GM18502 (cell line): ENCODE results near the gene ZFYVE28.

ENCODE experiments used
- ATAC-seq: cut with Tn5 transposase; IDR thresholded peaks from one replicate; pipeline ENCODE4 v1.9.1; 2021; ENCODE audit warnings: mild to moderate bottlenecking; ENCODE audit not compliant: unreplicated experiment, poor library complexity

Gene ZFYVE28

DNA sequence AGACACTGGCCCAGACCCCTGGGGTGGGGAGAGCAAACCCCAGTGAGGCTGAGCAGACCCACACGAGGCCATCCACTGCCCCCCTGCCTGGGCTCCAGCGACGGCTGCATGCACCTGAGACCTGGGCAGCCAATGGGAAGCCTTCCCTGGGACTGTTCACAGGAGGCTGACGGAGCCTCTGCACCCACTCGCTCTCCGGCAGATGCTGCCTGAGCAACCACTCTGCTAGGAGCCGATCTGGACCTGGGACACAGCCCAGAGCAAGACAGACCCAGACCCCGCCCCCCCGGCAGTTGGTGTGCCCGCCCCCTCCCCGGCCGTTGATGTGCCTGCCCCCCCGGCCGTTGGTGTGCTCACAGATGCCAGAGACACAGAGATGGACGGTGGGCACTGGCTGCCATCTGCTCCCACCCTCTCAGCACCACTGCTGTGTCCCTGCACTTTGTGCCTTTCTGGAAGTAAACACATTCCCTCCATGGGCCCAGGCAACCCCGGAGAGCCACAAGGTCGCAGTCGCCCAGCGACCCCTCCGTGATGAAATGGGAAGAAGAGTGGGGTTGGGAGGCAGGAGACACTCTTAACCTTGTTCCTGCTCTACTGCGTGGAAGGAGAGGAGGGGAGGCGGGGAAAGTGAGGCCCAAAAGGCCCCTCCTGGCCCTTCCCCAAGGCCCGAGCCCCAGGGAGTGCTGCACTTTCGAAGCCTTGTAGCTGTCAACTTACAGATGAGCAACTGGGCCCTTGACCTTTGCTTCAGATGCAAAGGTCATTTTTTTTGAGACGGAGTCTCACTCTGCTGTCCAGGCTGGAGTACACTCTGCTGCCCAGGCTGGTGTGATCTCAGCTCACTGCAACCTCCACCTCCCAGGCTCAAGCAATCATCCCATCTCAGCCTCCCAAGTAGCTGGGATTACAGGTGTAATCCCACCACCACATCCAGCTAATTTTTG is 62.0 kb downstream of the ZFYVE28 start:
- ATAC-seq = no peak

DNA sequence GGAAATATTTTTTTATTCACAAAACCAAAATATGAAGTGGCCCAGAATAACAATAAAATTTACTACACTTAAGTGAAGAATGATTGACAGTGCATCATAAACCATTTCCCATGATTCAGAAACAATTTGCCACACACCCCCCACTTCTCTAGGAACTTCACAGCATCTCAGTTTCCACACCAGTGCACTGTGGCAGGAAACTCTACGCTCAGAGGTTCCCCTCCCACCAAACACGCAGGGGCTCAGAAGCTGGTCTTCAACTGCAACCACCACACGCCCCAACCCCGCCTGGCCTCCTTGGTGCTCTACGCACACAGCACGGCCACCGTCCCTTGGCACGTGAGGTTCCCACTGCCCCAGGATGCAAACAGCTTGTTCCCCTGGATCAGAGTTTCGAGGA is 63.7 kb downstream of the ZFYVE28 start:
- no peak for ATAC-seq

DNA sequence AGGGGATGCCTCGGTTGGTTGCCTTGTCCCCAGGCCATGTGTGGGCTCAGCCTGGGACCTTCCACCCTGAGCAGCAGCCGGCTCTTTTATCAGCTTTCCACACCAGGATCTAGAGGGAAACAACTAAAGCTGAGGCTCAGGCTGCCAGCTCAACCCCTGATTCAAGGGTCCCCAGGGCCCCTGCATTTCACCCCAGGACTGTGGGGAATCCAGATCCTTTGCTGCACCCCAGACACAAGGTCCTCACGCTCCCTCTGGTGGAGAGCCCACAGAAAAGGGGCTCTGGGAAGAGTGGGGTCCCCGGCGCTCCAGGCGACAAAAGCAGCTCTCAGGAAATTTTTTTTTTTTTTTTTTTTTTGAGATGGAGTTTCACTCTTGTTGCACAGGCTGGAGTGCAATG is 64.3 kb downstream of the ZFYVE28 start:
- ATAC-seq = no peak

DNA sequence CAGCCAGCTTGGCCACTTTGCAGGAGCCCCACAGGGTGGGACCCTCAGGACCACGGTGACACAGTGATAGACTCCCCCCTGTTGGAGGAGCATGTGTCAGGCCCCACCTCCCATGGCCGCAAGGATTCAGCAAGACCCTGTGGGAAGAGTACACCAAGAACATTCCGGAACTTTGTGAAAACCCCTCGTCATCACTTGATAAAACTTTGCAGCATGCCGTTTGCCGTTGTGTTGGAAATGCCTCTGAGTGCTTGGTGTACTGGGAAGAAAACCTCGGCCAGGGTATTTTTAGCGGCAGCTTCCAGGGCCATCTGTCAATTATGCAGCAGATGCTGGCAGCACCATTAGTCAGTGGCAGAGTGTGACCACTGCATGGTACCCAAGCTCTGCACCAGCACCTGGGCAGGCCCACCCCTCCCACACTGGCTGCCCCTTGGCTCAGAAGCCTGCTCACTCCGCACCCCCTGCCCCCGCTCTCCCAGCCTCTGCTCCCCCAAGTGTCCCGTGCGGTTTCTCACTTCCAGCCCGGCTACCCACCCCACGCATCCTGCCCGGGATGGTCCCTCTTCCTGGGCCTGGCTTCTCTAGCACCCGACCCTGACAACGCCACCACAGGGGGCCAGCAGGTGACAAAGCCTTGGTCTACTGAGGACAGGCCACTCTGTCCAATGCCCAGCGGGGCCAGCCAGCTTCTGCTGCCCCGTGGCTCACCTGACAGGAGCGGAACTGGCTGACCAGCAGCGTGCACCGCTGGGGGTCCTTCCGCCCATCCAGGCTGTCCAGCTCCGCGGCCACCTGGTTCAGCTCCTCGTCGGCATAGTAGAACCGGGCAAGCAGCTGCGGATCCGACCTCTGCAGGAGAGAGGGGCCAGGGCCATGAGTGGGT is 65.0 kb downstream of the ZFYVE28 start:
- ATAC-seq = no peak

DNA sequence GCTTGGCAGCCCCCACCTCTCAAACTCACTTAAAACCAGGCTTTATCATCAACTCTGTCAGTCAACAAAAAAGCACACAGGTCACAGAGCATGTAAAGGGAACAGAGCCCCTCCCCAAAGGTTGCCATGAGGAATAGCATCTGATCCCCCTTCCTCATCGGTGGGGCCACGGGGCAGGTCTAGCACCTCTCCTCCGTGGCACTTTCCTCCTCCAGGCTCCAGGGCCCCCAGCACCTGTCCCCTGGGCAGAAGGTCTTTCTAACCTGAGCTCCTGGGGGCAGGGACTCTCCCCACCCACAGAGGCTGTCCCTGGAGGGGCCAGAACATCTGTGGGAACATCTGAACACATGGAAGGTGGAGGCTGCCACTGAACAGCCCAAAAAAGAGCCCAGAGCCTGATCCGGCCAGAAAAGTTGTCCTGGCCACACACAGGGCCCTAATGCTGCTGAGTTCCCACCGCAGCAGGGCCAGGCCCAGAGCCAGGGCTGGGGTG is 65.7 kb downstream of the ZFYVE28 start:
- ATAC-seq = no peak

DNA sequence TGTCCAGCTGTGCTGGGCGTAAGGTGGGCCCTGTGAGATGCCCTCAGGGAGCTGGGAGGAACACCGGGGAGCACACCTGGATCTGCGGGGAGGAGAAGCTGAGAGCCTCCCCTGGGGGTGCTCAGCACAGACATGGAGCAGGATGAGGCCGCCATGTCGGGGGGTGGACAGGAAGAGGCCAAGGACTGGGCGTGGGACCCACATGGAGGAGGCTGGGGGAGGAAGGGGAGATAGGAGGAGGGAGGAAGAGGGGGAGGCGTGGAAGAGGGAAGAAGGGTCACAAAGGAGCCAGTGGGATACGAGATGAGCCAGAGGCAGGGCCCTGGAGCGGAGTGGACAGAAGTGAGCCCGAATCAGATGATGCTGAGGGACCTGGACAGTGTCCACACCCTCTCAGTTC is 66.3 kb downstream of the ZFYVE28 start:
- ATAC-seq = no peak

DNA sequence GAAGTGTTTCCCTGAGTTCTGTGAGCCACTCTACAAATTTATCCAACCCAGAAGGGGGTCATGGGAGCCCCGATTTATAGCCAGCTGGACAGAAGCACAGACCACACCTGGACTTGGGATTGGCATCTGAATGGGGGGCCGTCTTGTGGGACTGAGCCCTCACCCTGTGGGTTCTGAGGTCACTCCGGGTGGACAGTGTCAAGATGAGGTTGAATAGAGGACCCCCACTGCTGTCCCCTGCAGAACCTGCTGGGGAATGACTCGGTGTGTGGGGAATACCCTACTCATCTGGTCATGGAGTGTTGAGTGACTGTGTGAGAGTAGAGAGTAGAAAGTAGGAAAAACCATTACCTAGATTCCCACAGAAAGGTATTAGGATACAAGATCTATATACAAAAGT is 67.5 kb downstream of the ZFYVE28 start:
- no peak for ATAC-seq

DNA sequence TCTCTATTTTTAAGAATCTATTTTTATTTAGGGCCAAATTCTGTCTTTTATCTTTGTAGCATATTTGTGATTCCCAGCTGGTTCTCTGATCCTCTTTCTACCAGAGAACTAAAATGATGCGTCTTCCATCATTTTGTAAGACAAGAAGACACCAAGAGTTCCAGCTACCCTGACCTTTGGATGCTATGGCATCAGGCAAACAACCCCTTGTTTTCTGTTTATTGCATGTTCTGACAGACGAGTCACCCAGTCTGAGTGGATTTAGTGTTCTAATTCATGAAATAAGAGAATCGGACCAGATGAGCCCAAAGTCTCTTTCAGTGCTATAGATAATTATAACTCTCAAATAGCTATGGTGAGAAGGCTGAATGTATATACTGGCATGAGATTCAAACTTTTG is 69.7 kb downstream of the ZFYVE28 start:
- ATAC-seq = no peak

DNA sequence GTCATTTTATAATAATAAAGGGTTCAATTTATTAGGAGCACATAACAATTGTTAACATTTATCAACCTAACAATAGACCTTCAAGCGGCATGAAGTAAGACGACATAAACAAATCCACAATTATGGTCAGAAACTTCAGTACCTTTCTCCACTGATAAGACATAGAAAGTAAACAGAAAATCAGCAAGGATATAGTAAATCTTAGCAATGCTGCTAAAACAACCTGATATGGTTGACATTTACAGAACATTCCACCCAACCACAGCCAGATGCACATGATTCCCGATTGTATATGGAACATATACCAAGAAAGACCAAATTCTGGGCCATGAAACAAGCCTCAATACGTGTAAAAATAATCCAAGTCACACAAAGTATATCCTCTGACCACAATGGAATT is 71.3 kb downstream of the ZFYVE28 start:
- ATAC-seq = no peak

DNA sequence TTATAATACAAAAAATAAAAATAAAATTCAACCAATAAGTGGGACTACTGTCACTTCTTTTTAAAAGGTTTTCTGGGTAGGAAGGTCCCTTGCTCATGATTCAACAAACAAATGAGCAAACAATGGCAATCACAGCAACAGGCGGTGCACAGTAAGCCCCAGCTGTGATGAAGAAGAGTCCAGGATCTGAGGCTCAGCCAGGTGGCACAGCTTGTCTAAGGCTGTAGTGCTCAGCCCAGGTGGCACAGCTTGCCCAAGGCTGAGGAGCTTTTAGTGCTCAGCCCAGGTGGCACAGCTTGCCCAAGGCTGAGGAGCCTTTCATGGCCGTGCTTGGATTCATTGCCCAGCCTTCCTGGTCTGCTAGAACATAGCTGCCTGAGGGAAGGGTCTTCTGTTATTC is 75.0 kb downstream of the ZFYVE28 start:
- no peak for ATAC-seq

DNA sequence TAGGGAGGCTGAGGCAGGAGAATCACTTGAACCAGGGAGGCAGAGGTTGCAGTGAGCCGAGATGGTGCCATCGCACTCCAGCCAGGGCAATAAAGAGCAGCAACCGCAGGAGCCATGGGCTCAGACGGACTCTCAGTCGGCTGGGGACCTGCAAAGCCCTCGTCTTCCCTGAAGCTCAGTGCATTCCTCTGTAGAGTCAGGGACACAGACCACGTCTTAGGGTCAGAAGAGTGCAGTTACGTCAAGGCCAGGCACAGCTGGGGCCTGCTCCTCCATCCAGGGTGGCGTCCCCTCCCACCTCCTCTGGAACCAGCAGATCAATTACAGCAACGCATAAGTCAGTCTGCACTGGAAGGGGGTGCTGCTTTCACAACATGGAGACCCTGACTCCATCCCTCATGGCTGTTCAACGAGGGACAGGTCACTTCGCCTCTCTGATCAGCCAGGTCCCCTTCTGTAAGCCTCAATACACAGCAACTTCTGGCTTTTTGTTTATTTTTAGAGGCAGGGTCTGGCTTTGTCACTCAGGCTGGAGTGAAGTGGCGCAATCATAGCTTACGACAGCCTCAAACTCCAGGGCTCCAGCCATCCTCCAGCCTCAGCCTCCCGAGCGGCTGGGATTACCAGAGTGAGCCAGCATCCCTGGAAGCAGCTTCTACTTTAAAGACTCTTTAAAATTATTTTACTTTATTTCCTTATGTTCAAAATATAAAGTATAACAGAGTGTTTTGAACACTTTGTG is 76.4 kb downstream of the ZFYVE28 start:
- ATAC-seq = no peak

DNA sequence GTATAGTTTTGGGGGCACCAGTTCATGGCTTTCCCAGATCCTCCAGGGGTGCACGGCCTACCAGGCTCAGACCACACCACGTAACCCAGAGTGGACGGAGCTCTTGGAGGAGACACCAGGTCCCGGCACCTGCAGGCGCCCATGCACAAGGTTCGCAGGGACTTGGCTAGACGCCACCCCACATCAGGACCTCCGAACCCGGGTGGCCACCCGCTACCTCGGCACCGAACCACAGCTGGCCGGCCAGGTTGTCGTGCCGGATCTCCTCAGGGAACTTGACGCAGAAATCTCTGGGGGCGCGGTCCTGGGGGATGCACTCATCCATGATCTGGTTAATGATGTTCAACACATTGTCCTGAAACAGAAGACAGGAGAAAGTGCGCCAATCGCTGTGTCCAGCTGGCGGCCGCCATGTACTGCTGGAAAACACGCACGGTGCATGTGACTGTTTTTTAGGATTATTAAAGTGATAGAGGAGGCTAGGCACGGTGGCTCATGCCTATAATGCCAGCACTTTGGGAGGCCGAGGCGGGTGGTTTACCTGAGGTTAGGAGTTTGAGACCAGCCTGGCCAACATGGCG is 77.1 kb downstream of the ZFYVE28 start:
- ATAC-seq = no peak

DNA sequence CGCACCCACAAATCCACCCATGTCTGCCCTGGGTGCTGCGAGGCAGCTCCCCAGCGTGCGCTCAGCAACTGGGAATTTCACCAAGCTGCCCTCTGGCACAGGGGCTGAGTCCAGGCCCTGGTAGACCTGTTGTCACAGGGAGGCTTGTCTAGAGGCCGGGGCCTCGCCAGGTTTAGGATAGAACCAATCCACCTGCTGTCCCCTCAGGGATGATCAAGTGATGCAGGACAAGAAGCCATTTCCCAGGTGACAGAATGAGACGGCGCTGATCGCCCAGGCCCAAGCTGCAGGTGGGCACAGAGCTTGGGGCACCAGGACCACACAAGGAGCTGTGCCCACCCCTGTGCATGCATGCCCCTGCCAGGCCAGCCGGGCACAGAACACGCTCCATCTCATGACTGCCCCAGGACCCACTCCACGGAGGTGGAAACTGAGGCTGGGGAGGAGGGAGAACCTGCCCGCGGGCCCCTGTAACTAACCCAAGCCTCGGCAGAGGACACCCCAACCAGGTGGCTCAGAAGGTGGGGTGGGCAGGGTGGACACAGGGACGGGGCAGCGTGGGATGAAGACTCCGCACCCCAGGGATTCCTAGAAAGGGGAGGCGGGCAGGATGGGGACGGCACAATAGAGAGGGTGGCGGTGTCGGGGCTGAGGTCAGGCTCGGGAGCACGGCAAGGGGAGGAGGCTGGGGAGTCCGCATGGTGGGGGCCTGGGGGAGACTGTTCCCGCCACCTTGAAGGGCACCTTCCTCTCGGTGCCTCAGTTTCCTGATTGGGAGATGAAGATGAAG is 78.0 kb downstream of the ZFYVE28 start:
- ATAC-seq = no peak

DNA sequence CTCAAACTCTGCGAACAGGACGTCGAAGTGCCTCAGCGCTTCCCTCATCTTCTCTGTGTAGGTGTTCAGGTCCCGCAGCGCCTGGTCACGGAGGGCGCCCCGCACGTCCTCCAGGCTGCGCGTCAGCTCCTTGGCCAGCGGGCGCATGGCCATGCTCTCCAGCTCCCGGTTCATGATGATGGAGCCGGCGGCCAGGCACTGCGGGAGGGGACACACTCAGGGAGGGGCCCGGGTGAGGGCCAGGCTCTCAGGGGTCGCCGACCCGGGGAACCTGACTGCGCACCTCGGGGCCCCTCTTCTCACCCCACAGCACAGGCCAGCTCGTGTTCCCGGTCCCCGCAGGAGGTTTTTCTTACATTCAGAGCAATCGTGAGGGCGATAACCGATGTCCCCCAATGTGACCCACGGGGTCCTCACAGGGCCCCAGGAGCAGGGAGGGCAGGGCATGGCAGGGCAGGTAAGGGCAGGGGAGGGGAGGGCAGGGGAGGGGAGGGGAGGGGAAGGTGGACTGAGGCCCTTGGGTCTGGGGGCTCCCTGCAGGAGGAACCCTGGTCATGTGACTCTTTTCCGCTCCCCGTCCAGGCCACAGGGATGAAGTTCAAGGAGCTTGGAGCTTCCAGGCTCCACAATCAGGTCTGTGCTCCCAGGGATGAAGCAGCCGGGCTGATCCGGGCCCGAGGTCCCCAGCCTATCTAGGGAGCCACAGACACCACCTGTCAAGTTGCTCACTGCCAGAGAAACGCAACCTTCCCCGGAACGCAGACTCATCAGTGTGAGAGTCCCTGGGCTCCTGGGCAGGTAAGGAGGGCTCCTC is 78.8 kb downstream of the ZFYVE28 start:
- ATAC-seq = no peak

DNA sequence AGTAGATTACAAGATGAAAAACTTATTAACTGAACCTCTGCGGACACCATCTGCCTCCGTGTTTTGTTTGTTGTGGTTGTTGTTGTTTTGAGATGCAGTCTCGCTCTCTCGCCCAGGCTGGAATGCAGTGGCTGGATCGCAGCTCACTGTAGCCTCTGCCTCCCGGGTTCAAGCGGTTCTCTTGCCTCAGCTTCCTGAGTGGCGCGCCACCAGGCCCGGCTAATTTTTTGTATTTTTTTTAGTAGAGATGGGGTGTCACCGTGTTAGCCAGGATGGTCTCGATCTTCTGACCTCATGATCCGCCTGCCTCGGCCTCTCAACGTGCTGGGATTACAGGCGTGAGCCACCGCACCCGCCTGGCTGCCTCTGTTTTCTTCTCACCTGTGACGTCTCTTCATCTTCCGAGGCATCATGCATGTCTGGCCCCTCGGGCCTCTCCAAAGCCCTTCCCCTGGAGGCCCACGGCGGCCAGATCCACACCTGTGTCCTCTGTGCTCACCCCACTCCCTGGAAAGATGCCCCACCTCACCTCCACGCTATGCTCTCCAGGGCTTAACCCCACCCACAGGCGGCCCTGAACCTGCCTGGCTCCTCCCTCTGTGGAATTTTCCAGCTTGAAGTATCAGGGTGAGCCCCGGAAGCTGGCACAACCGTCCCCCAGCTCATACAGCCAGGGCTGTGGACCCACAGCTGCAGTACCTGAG is 79.5 kb downstream of the ZFYVE28 start:
- ATAC-seq = no peak

DNA sequence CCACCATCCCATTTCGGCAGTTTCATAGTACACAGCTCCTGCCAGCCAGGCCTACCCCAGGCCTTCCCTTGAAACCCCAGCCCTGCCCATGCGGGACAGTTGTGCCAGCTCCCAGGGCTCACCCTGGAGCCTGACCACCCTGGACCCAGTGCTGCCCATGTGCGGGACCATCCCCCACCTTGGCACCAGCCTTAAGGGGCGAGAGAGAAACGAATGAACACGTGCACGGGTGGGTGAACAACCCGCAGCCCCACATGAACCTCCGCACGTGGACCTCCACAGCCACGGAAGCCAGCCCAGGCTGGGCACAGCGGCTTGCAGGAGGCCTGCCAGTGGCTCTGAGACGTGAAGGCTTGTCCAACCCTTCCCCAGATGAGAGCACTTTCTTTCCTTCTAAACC is 80.5 kb downstream of the ZFYVE28 start:
- ATAC-seq = no peak

DNA sequence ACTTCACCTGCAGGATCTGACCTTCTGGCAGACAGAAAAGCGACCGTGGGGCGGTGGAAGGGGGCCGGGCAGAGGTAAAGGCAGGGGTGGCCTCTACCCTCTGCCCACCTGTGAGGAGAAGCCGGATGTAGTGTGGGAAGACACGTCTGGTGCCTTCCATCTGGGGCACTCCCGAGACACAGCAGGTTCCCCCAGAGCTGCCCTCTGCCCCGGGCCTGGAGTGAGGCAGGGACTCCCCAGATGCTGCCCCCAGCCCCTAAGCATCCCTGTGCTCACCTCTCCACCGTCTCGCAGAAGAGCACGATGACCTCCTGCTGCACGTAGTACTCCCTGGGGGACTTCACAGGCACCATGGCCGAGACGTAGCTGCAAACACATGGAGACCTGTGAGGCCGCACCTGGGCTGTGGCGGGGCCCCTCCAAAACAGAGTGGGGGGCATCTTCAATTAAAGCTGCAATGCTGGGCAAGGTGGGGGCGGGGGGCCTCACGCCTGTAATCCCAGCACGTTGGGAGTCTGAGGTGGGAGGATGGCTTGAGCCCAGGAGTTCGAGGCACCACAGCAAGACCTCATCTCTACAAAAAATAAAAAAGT is 81.2 kb downstream of the ZFYVE28 start:
- ATAC-seq = no peak

DNA sequence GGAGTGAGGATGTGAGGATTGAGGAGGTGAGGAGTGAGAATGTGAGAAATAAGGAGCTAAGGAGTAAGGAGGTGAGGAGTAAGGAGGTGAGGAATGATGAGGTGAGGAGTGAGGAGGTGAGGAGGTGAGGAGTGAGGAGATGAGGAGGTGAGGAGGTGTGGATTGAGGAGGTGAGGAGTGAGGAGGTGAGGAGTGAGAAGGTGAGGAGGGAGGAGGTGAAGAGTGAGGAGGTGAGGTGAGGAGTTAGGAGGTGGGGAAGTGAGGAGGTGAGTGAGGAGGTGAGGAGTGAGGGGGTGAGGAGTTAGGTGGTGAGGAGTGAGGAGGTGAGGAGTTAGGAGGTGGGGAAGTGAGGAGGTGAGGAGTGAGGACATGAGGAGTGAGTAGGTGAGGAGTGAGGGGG is 81.8 kb downstream of the ZFYVE28 start:
- ATAC-seq = no peak
